Measurements from ENCODE around the gene NEK4.

GRCh38 chr3:52685709-52686691, 84.7 kb downstream of the NEK4 start, which contains the start of the genes GNL3 and PBRM1:
- TF ChIP-seq JUN (CRISPR knock-in tag; IDR thresholded peaks at IDR 0.05), result 0 out of 2 replicates have a peak, but pooled peaks have one; percentile 58
- no peak for TF ChIP-seq EZH2 (conservative IDR thresholded peaks at IDR 0.05; ENCODE audit: low read depth, low read length)
- TF ChIP-seq KLF16 (CRISPR knock-in tag; IDR thresholded peaks at IDR 0.05), result peak in 1 of 2 experiments; percentile 90; a peak in 2 of 4 replicates
- no peak for TF ChIP-seq NFRKB (IDR thresholded peaks at IDR 0.05)
- 0 out of 2 replicates have a peak, but pooled peaks have one; percentile 27 for TF ChIP-seq SP2 (CRISPR knock-in tag; IDR thresholded peaks at IDR 0.05)
- peak; percentile 27 for TF ChIP-seq CTCF (CRISPR knock-in tag; IDR thresholded peaks at IDR 0.05)
- peak; percentile 58; the same call in 1 of the 2 replicates for TF ChIP-seq GLI4 (CRISPR knock-in tag; IDR thresholded peaks at IDR 0.05; ENCODE audit: borderline replicate concordance)

Measured in HepG2 (cell line).